ENCODE measurements around the gene WIPF1. TPM values are rescaled to one million over a fixed set of nuclear protein-coding genes. Genes with fewer than 3 reads are reported as not detected.

Gene WIPF1
- total RNA-seq, 3 donors from 2014 or later: 15.3 to 56.6 (median 28.9) TPM

- Histone ChIP-seq H3K9me3 (no peaks in the 10 kb centered on the region), H3K4me3 (no peak overlapping the region), H3K36me3 (ENCODE audit: low read depth) (no peaks in the 10 kb centered on the region), H3K4me1 (ENCODE audit: low read depth) (no peaks in the 10 kb centered on the region)
- intact Hi-C loops (cut with DNase I, micrococcal nuclease): no loop called here
- no peak for DNase-seq
- no peak for ATAC-seq
- TF ChIP-seq, protein P1, sequence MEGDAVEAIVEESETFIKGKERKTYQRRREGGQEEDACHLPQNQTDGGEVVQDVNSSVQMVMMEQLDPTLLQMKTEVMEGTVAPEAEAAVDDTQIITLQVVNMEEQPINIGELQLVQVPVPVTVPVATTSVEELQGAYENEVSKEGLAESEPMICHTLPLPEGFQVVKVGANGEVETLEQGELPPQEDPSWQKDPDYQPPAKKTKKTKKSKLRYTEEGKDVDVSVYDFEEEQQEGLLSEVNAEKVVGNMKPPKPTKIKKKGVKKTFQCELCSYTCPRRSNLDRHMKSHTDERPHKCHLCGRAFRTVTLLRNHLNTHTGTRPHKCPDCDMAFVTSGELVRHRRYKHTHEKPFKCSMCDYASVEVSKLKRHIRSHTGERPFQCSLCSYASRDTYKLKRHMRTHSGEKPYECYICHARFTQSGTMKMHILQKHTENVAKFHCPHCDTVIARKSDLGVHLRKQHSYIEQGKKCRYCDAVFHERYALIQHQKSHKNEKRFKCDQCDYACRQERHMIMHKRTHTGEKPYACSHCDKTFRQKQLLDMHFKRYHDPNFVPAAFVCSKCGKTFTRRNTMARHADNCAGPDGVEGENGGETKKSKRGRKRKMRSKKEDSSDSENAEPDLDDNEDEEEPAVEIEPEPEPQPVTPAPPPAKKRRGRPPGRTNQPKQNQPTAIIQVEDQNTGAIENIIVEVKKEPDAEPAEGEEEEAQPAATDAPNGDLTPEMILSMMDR (IDR thresholded peaks at IDR 0.05): no peak
Measured at GRCh38 chr2:174571669-174572323, 25.8 kb downstream of the WIPF1 start.

DNA sequence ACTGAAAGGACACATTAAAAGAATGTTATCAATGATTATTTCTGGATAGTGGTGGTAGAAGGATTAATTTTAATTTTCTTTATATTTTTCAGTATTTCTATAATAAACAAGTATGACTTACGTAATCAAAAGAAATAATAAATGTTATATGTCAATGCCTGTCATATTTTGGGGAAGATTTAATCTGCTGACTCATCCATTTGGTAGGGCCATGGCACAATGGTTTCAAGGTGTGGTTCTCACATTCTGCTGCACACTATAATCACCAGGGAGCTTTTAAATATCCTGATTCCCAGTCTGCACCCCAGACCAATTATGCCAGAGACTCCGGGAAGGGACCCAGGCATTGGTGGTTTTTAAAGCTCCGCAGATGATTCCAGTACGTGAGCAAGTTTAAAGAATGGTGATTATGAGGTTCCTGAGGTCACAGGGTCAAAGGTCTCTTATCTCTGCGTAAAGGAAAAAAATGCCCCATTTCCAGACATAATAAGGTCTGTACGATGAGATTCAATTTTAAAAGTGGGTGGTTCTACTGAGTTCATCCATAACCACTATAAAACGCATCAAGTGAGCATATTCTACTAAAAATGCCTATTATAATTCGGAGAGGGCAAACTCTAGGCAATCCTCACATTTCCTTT lies 27.2 kb downstream of the WIPF1 start:
- no peak for DNase-seq
- no peaks in the 10 kb centered on the region for H3K9me3 ChIP-seq
- no peaks in the 10 kb centered on the region for H3K36me3 ChIP-seq (ENCODE audit: low read depth)
- ATAC-seq: no peak
- intact Hi-C loops (cut with DNase I, micrococcal nuclease): no loop called here
- H3K4me1 ChIP-seq (ENCODE audit: low read depth): no peaks in the 10 kb centered on the region
- H3K4me3 ChIP-seq: no peak overlapping the region
- TF ChIP-seq, protein P1 (IDR thresholded peaks at IDR 0.05): no peak

GRCh38 chr2:174569678-174570077 lies 27.9 kb downstream of the WIPF1 start:
- Histone ChIP-seq H3K36me3 (ENCODE audit: low read depth) (no peaks in the 10 kb centered on the region), H3K4me3 (no peak overlapping the region), H3K4me1 (ENCODE audit: low read depth) (no peaks in the 10 kb centered on the region), H3K9me3 (no peaks in the 10 kb centered on the region)
- no peak for DNase-seq
- intact Hi-C loops (cut with DNase I, micrococcal nuclease): no loop called here
- TF ChIP-seq, protein P1 (IDR thresholded peaks at IDR 0.05): no peak
- no peak for ATAC-seq

DNA sequence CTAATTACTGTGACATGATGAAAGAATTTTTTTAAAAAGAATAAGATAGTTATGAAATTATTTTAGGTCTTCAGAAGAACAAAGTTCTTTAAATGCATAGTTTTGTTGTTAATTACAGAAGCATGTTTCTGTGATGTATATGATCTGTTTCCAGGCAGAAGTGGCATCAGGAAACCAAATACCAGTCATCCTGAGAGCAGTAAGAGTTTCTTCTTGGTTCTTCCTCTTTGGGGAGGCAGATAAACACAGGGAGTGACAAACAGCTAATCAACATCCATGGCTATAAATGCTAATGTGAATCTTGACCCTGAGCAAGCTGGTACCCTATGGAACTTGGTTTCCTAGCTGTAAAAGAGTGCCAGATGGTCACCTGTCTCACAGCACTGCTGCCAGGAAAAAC lies 29.2 kb downstream of the WIPF1 start:
- H3K4me3 ChIP-seq: no peak overlapping the region
- peak; percentile 34 for ATAC-seq
- no peaks in the 10 kb centered on the region for H3K4me1 ChIP-seq (ENCODE audit: low read depth)
- DNase-seq: no peak
- H3K36me3 ChIP-seq (ENCODE audit: low read depth): no peaks in the 10 kb centered on the region
- intact Hi-C loops (cut with DNase I, micrococcal nuclease): no loop called here
- TF ChIP-seq, protein P1 (IDR thresholded peaks at IDR 0.05): no peak
- no peaks in the 10 kb centered on the region for H3K9me3 ChIP-seq

DNA sequence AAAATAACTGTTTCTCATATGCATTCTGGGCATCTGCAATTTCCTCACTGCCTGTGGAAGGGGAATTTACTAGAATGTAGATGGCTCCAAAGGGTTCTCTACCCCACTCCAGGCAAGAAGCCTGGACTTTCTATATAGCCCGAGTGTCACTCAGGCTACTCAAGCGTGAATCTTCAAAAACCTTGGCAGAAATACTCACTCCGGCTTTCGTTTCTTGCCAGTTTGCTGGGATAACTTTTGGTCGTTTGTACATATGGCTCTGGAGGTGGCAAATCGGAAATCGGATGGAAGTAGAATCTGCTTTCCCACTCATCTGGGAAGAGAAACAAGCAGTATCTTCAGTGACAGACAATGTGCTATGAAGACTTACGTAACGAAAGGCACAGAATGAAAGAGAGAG lies 30.7 kb downstream of the WIPF1 start:
- H3K9me3 ChIP-seq: no peaks in the 10 kb centered on the region
- DNase-seq: no peak
- H3K4me3 ChIP-seq: no peak overlapping the region
- ATAC-seq: no peak
- H3K4me1 ChIP-seq (ENCODE audit: low read depth): no peaks in the 10 kb centered on the region
- intact Hi-C loops (cut with DNase I, micrococcal nuclease): no loop called here
- TF ChIP-seq, protein P1 (IDR thresholded peaks at IDR 0.05): no peak
- H3K36me3 ChIP-seq (ENCODE audit: low read depth): no peaks in the 10 kb centered on the region

All from mucosa of descending colon (tissue), 3 donors.